HG02588 (cell line): ENCODE data around the gene SPEF2.
"Not testable (repeated sequence)": the region's sequence is repeated elsewhere in the genome, so short reads cannot be mapped to it uniquely, and the experiment has no call there.

Source experiments
- ATAC-seq: cut with Tn5 transposase; IDR thresholded peaks from one replicate; pipeline ENCODE4 v1.9.1; 2021; ENCODE audit warnings: mild to moderate bottlenecking, moderate library complexity; ENCODE audit not compliant: unreplicated experiment

SPEF2 gene

DNA sequence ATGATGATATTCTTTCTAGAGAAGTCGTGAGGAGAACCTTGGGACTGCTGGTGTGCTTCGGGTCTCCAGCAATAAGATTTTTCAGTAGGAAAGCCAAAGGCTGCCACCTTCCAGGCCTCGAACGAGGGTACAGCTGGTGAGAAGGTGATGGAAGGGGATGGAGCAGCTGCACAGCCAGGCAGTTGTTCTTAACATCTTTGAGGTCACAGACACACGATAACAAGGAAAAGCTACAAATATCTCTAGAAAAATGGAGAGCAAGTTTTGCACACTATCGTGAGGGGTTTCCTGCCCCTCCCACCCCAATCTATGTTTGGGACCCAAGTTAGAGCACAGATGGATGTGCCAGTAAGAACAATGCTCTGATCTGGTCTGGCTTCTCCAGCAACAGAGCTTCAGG, 232.2 kb downstream of the SPEF2 start:
- ATAC-seq = no peak

GRCh38 chr5:35850967-35851680, 233.5 kb downstream of the SPEF2 start:
- no peak for ATAC-seq

- ATAC-seq = no peak
Measured at GRCh38 chr5:35852084-35852734, 234.5 kb downstream of the SPEF2 start.

GRCh38 chr5:35852773-35853172, 235.1 kb downstream of the SPEF2 start:
- ATAC-seq = no peak

DNA sequence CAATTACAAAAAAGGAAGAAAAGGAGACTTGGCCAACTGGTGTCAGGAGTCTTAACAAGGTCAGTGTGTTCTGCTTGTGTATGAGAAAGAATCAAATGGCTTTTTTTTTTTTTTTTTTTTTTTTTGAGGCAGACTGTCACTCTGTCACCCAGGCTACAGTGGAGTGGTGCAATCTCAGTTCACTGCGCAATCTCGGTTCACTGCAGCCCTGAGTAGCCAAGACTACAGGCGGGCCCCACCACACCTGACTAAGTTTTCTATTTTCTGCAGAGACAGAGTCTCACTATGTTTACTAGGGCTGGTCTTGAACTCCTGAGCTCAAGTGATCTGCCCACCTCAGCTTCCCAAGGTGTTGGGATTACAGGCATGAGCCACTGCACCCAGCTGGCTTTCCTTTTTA, 236.0 kb downstream of the SPEF2 start:
- ATAC-seq = no peak

- ATAC-seq = no peak
Measured at GRCh38 chr5:35854248-35854647, 236.6 kb downstream of the SPEF2 start.

- ATAC-seq = no peak
Measured at GRCh38 chr5:35855187-35855586, 237.5 kb downstream of the SPEF2 start.

DNA sequence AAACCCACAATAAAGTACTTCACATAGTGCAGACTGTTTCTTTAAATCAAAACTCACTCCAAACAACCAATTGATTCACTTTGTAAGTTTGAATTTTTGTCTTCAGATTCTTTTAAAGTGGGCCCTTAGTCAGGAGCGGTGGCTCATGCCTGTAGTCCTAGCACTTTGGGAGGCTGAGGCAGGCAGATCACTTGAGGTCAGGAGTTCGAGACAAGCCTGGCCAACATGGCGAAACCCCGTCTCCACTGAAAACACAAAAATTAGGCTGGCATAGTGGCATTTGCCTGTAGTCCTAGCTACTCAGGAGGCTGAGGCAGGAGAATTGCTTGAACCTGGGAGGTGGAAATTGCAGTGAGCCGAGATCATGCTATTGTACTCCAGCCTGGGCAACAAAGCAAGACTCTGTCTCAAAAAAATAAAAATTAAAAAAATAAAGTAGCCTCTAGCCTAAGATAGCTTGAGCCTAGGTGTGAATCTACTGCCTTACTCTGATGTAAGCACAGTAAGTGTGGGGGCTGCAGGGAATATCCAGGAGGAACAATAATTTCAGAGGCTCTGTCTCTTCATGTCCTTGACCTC, 238.6 kb downstream of the SPEF2 start:
- ATAC-seq = not testable (repeated sequence)

DNA sequence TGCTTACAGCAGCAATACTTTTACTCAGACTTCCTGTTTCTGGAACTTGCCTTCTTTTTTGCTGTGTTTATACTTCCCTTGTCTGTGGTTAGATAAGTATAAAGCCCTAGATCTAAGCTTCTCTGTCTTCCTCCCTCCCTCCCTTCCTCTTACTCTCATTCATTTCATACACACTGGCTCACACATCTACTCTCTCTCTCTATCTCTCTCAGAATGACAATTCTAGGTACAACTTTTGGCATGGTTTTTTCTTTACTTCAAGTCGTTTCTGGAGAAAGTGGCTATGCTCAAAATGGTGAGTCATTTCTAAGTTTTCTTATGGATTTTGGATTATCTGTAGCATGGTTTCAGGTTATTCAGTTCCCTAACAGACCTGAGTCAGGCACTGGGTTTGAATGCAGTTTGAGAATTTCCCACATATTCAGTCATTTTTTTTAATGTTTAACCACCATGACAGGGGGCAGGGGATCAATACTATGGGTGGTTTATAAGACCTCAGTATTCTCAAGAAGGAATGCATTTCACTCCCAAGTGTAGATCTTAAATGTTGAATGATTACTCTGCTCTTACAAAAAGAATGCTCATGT, 239.2 kb downstream of the SPEF2 start, which contains the start of gene IL7R:
TSS of gene IL7R (plus strand) at position 127 of the 587 bp plus-strand sequence. CDS start at position 214, 87 bp downstream.
- ATAC-seq = no peak

DNA sequence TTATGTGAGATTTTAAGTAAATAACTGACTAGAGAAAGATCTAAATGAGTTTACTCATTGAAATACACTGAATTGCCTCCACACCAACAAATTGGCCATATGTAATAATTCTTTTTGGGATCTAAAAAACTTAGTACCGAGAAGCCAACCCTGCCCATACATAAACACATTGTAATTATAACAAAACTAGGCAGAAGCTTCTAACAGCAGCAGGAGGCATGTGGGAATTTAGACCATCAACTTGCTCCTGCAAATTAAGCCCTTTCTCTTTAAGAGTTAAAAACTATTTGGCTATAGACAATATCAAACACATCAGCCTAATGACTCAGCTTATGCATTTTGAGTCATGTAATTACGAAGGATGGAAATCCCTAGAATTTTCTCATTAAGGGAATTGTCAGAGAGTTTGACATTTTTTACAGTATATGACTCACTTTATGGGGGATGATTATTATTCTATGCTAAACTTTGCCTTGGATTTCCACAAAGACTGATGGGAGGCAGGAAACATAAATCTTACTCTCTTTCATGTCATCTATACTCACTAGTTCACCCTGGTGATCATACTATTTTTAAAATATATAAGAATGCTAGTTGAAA, 240.0 kb downstream of the SPEF2 start:
- no peak for ATAC-seq

DNA sequence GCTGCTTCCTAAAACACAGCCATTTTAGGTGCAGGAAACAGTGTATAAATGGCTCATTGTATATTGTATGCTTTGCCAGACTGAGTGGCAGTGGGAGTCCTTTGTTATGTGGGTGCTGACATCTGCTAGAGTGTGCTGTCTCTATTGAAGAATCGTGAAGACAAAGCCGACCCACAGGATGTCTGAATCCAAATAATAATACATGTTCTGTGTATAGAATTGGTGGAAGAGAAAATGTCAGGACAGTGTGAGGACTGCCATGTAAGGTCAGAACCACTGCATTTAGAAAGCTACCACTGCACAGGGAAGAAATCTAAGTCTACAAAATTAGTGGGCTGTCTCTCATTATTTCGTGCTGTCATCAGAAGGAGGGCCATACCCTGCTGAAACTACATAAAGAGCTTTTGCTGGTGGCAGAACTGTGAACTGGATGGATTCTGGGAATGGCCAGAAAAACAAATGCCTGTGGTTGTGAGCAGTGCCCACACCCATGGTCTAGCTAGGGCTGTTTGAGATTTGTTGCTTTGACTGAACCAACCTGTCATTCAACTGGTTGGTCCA, 241.5 kb downstream of the SPEF2 start:
- no peak for ATAC-seq

- ATAC-seq = no peak
Measured at GRCh38 chr5:35860686-35861085, 243.0 kb downstream of the SPEF2 start.

GRCh38 chr5:35861718-35862117, 244.1 kb downstream of the SPEF2 start:
- no peak for ATAC-seq

DNA sequence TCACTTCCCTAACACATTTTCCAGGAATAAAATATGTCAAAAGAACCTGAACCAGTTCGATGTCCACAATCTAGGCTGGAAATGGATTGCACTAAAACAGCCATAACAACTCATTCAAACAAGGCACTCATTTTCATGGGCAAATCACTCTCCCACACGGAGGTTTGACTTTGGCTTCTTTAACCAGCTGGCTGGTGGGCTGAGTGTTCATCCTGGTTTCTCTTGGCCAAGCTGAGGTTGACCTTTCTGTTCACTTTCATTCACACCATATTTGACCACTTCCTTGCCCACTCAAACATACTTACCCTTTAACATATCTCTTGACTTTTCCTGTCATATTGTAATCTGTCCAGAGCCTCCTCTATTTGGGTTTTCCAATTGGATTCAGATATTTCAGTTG, 244.5 kb downstream of the SPEF2 start:
- no peak for ATAC-seq

- no peak for ATAC-seq
Measured at GRCh38 chr5:35863159-35863558, 245.5 kb downstream of the SPEF2 start.
